ENCODE data around the gene UNC13A.

- no peak for TF ChIP-seq EP300 (IDR thresholded peaks at IDR 0.05)
- no peak for TF ChIP-seq CTCF (IDR thresholded peaks at IDR 0.05)
- no peak for TF ChIP-seq POLR2A (IDR thresholded peaks at IDR 0.05)
Measured at GRCh38 chr19:17665058-17665457, 23.1 kb downstream of the UNC13A start.

All from stomach (tissue), 4 donors.